GM21423 (cell line): ENCODE results near the gene SLC6A19.
A peak's percentile ranks its signal among the peaks of the same experiment; 100 is the strongest.

Experiments used
- ATAC-seq: cut with Tn5 transposase; IDR thresholded peaks from one replicate; pipeline ENCODE4 v1.9.1; 2021; ENCODE audit warnings: mild to moderate bottlenecking, moderate library complexity; ENCODE audit not compliant: unreplicated experiment

The SLC6A19 gene

GRCh38 chr5:1165864-1166263 lies 35.5 kb upstream of the SLC6A19 start:
- ATAC-seq = no peak

- no peak for ATAC-seq
Measured at GRCh38 chr5:1166370-1166769, 35.0 kb upstream of the SLC6A19 start.

- no peak for ATAC-seq
Measured at GRCh38 chr5:1167361-1167727, 34.1 kb upstream of the SLC6A19 start.

DNA sequence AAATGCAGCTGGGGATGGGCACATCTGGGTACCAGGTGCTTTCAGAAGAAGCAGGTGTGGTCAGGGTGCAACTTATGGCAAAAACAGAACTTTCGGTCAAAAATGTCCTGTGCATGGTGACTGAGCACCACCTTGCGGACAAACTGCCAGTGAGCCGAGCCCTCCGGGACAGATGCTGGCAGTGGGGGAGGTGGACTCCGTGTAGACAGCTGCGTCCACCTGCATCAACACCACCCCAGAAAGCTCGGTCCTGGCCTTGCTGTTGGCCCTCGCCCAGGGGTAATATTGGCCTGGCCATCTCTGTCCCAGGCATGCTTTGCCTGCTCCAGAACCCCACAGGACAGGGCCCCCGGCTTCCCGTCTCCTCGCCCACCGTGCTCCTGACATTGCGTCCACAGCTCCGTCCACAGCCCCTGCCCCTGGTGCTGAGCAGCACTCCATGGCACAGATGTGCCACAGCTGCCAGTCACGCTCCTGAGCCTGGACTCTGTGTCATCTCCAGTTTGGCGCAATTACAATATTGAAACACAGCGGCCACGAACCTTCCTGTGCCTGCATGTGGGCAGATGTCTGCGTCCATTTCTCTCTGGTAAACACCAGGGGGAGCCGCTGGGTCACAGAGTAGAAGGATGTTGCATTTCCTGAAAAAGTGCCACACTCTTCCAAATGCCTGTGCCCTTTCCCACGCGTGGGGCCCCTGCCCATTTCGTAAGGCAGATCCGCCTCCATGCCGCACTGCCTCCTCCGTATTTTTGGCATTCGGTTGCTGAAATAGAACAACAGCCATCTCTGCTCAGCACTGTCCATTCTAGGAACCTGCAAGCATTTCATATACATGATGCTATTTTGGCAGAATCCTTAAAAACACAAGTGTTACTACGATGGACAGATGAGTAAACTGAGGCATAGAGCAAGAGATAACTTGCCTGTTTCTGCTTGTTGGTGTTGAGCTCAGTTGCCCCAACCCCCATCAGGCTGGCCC lies 33.4 kb upstream of the SLC6A19 start:
- ATAC-seq = peak; percentile 65

DNA sequence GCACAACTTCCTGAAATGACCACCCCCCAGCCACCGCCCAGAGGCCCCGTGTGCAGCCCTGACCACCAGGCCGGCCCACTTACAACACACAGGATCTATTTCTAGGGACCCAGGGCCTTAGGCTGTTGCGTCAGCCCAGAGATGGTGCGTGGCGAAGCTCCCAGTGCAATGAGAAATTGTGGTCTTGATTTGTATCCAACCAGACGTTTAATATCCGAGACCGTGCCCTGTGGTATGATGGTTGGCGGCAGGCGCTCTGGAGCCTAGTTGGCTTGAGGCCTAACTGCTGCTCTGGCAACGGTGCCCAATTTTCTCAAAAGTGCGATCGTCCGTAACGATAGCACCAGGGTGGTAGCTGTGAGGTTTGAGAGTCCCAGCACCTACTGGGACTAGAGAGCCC lies 32.6 kb upstream of the SLC6A19 start:
- no peak for ATAC-seq

- ATAC-seq = no peak
Measured at GRCh38 chr5:1169211-1170115, 31.9 kb upstream of the SLC6A19 start.

- ATAC-seq = no peak
Measured at GRCh38 chr5:1171340-1171941, 30.0 kb upstream of the SLC6A19 start.

DNA sequence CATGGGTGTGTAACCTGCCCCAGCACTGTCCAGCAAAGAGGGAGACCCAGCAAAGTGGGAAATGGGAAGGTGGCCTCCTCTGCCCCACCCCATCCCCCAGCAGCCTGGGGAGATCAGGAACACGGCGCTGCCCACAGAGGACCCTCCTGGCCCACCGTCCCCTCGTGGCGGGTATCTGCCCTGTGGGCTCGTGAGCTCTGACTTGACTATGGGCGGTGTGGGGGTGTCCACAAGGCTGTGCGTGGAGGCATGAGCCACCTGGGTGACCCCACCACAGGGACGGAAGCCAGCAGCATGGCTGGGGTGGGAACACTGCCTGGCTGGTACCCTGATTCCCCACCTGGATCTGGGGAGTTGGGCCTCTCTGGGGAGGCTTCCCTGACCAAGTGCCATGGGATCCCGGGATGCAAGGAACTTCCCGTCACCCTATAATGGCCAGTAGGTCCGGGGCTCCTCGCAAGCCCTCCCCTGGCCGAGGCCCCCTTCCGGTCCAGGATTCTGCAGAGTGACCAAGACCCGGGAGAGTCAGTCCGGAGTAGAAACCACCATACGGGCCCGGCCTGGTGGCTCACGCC lies 29.3 kb upstream of the SLC6A19 start:
- no peak for ATAC-seq

GRCh38 chr5:1172670-1173404 lies 28.6 kb upstream of the SLC6A19 start:
- no peak for ATAC-seq

- ATAC-seq = no peak
Measured at GRCh38 chr5:1173485-1174070, 27.8 kb upstream of the SLC6A19 start.

DNA sequence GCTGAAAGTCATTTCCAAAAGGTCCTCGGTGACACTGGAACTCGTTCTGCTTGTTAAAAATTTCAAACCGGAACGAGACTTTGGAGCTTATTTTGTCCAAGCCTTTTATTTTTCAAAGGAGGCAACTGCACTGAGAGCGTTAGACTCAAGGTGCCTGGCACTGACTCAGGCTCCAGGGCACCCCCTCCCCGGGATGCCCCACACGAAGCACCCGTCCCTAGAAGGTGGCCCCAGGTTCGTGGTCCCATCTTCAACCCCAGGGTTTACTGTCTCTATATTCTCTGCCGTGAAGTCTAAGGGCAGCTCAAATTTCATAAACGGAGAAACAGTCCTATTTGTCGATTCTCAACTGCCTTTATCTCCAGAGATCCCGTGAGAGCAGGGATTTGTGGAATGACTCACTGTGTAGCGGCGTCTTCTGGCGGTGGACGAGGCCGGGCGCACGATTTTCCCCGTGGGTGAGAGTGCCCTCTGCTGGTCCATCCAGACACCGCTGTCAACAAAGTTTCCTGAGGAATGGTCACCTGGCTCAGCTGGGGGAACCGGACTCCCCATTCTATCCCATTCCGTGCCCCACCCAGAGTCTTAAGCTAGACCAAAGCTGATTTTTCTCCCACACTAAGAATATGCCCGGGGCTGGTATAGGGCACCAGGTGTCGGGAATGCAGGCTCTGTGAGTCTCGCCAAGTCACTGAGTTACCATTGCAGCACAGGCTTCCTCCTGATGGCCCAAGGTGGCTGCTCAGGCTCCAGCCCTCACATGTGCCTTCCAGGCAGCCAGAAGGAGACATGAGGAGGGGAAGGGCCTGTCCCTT lies 27.1 kb upstream of the SLC6A19 start:
- no peak for ATAC-seq

GRCh38 chr5:1175015-1175414 lies 26.4 kb upstream of the SLC6A19 start:
- ATAC-seq = no peak

- no peak for ATAC-seq
Measured at GRCh38 chr5:1175801-1176472, 25.5 kb upstream of the SLC6A19 start.

- no peak for ATAC-seq
Measured at GRCh38 chr5:1176473-1177391, 24.7 kb upstream of the SLC6A19 start.

- no peak for ATAC-seq
Measured at GRCh38 chr5:1177826-1178528, 23.4 kb upstream of the SLC6A19 start.

DNA sequence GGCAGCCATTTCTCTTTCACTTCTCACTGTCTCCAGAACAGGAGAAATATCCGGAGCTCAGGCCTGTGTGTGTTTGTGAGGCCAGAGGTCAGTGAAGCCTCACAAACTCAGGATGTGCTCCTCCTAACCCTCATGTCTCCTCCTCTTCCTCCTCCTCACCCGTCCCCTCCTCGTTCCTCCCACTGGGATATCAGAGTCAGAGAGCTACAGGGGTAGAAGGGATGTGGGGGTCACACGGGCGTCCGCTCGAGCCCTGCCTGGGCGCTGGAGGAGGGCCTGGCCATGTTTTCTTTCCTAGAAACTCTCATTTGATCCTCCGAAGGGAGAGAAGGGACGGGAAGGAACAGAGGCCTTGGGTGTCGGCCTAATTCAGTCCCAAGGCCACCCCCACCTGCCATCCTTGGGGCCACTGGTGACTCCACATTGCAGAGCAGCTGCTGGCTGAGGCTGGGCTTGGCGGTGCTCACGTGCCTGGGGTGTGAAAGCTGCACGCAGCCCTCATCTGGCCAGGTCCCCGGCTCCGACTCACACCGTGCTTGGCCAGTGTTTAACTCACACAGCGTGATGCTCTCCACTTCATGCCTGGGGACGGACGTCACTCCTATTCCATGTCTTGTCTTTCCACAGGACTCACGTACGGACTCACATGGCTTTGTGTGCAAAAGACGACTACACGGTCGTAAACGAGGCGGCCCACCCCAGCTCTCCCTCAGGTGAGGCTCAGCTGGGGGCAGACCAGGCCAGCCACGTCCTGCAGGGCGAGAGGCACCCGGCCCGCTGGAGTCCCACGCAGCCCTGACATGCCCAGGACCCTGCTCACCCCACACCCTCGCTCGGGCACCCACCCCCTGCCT lies 22.6 kb upstream of the SLC6A19 start:
- no peak for ATAC-seq
